Stimulated activated CD8-positive, alpha-beta memory T cell treated with anti-CD3 and anti-CD28 coated beads, Interleukin-7, amount 100 ng/mL, for 4 hours (primary cell): ENCODE measurements around the gene HIF1A.

Experiments used
- DNase-seq, 2 donors: peaks; one replicate each; pipeline ENCODE4 v3.0.0-alpha.2; 2020; ENCODE audit warnings: low read depth in 2 of 2

Gene HIF1A

DNA sequence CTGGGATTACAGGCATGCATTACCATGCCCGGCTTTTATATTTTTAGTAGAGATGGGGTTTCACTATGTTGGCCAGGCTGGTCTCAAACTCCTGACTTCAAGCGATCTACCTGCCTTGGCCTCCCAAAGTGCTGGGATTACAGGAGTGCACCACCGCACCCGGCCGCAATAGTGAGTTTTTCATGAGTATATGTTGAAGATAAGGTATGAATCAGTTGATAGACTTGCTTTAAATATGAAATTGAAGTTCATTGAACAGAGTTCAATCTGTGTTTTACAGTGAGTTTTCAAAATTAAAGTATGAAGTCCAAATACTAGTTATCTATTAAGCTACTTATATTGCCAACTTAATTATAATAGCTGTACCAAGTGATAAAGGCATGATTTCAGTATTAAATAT, 102.0 kb downstream of the HIF1A start:
- DNase-seq = no peak
